ENCODE measurements around the gene IL34.

DNA sequence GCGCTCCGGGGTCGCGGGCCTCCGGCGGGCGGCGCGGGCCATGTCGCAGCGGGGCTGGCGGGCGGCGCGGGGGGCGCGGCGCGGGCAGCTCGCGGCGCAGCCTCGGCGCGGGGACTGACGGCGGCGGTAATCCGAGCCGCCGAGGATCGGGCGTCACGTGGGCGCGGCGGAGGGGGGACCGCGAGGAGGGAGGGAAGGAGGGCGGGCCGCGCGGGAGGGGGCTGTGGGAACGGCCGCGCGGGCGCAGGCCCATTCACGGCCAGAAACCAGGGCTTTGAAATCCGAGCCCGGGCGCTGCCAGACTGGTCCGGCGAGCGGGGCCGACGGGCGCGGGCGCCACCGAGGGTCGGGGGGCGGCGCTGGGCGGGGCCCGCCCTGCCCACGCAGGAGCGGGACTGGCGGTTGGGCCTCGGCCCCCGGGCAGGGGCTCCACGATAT lies 39.6 kb downstream of the IL34 start, which contains the start of gene MTSS2:
- no peak for TF ChIP-seq POLR2A (IDR thresholded peaks at IDR 0.05; ENCODE audit: low read depth, low read length)
- no peak for TF ChIP-seq POLR2AphosphoS5 (IDR thresholded peaks at IDR 0.05; ENCODE audit: low read depth, low read length)
- no peak for TF ChIP-seq PAX5 (IDR thresholded peaks at IDR 0.05; ENCODE audit: insufficient read depth, low read length, severe bottlenecking)
- TF ChIP-seq TAF1 (IDR thresholded peaks at IDR 0.05; ENCODE audit: low read depth, low read length): no peak

All from GM12891 (cell line).